ENCODE data around the gene KCNQ1.
"Not testable (repeated sequence)": the region's sequence is repeated elsewhere in the genome, so short reads cannot be mapped to it uniquely, and the experiment has no call there.

- not testable (repeated sequence) for TF ChIP-seq POLR2AphosphoS5, POLR2A, POU2F2 (IDR thresholded peaks at IDR 0.05; ENCODE audit: low read depth, low read length)
These were observed 195.0 kb downstream of the KCNQ1 start for GRCh38 chr11:2639763-2640162.

Measured in GM12891 (cell line).